GM12874 (cell line): ENCODE data around the gene BCAR3.

Experiments used
- CTCF ChIP-seq: IDR thresholded peaks from 2 replicates; pipeline ENCODE4 v1.5.1; 2011; ENCODE audit warnings: low read depth, mild to moderate bottlenecking, control low read depth, low read length, moderate library complexity; ENCODE audit not compliant: insufficient read depth

The BCAR3 gene

GRCh38 chr1:93577536-93578432, 103.9 kb downstream of the BCAR3 start:
- no peak for TF ChIP-seq CTCF

GRCh38 chr1:93576746-93577145, 104.9 kb downstream of the BCAR3 start:
- TF ChIP-seq CTCF: no peak

- no peak for TF ChIP-seq CTCF
Observed at GRCh38 chr1:93576346-93576745, 105.3 kb downstream of the BCAR3 start.

GRCh38 chr1:93575621-93576284, 105.9 kb downstream of the BCAR3 start:
- TF ChIP-seq CTCF: no peak

GRCh38 chr1:93574991-93575390, 106.6 kb downstream of the BCAR3 start:
- no peak for TF ChIP-seq CTCF

GRCh38 chr1:93574511-93574910, 107.1 kb downstream of the BCAR3 start:
- TF ChIP-seq CTCF: no peak

GRCh38 chr1:93573940-93574469, 107.6 kb downstream of the BCAR3 start:
- no peak for TF ChIP-seq CTCF
